Measurements from ENCODE around the gene CRX. TPM values are rescaled to one million over a fixed set of nuclear protein-coding genes. Genes with fewer than 3 reads are reported as not detected.
"Not testable (repeated sequence)": the region's sequence is repeated elsewhere in the genome, so short reads cannot be mapped to it uniquely, and the experiment has no call there.

The CRX gene
- total RNA-seq, 1 experiment from 2014 or later, result not detected

DNA sequence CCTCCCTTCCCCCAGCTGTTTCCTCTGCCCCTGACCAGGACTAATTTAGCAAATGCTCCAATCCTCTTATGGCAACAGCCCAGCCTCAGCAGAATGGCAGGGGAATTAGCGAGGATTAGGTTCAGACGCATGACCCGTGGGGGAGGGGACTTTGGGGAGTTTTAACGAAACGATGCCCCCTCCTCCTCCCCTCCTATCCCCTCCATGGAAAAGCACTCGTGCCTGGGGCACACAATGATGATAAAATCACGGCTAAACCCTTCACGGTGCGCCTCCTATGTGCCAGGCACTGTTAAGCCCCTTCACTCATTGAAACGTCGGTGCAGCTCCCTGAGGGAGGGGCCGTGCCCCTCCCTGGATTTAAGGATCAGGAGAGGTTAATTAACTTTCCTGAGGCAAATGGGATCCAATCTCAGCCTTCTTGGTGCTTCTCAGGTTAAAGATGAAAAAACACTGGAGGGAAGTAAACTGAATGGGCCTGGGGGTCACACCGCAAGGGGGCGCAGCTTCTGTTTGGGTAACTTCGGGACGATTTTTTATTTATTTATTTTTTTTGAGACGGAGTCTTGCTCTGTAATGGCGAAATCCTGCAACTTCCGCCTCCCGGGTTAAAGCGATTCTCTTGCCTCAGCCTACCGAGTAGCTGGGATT, 27.2 kb downstream of the CRX start:
- Mint-ChIP-seq H3K27me3 (ENCODE audit: insufficient read depth, unreplicated experiment) (peaks cover 19% of the 10 kb centered on the region), H3K27ac (ENCODE audit: unreplicated experiment) (no peak overlapping the region), H3K9me3 (ENCODE audit: unreplicated experiment) (no peaks in the 10 kb centered on the region), H3K4me3 (ENCODE audit: unreplicated experiment) (no peak overlapping the region), H3K36me3 (ENCODE audit: insufficient read depth, unreplicated experiment) (no peaks in the 10 kb centered on the region), H3K4me1 (ENCODE audit: low read depth, unreplicated experiment) (peaks cover 7% of the 10 kb centered on the region)
- Histone ChIP-seq H3K36me3 (ENCODE audit: control insufficient read depth, insufficient read depth, low read length) (no peaks in the 10 kb centered on the region), H3K27me3 (replicated peaks; ENCODE audit: control insufficient read depth, insufficient read depth, low read length) (no peaks in the 10 kb centered on the region), H3K9me3 (no peaks in the 10 kb centered on the region), H3K4me1 (no peaks in the 10 kb centered on the region; the same call in 1 of the 2 replicates), H3K4me3 (ENCODE audit: low read depth, low read length) (no peak overlapping the region)
- ChIA-PET POLR2A (no interaction called here), CTCF (interaction anchor here (0.6 to 0.7 kb wide), 2 partner anchors 13 to 637 kb away, joined by 3 to 4 read pairs; no protein-coding TSS in a partner anchor)
- no TSS peak for BruUV-seq (replicated peaks)
- TF ChIP-seq, protein P1, sequence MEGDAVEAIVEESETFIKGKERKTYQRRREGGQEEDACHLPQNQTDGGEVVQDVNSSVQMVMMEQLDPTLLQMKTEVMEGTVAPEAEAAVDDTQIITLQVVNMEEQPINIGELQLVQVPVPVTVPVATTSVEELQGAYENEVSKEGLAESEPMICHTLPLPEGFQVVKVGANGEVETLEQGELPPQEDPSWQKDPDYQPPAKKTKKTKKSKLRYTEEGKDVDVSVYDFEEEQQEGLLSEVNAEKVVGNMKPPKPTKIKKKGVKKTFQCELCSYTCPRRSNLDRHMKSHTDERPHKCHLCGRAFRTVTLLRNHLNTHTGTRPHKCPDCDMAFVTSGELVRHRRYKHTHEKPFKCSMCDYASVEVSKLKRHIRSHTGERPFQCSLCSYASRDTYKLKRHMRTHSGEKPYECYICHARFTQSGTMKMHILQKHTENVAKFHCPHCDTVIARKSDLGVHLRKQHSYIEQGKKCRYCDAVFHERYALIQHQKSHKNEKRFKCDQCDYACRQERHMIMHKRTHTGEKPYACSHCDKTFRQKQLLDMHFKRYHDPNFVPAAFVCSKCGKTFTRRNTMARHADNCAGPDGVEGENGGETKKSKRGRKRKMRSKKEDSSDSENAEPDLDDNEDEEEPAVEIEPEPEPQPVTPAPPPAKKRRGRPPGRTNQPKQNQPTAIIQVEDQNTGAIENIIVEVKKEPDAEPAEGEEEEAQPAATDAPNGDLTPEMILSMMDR (IDR thresholded peaks at IDR 0.05; ENCODE audit: insufficient read depth in 1 of 2, low read depth in 1 of 2, low read length in 1 of 2, severe bottlenecking in 1 of 2, unreplicated experiment in 1 of 2), result peak in 1 of 2 experiments; percentile 20
- intact Hi-C loops (cut with micrococcal nuclease; ENCODE audit: unreplicated experiment), result no loop called here
- no peak for DNase-seq

DNA sequence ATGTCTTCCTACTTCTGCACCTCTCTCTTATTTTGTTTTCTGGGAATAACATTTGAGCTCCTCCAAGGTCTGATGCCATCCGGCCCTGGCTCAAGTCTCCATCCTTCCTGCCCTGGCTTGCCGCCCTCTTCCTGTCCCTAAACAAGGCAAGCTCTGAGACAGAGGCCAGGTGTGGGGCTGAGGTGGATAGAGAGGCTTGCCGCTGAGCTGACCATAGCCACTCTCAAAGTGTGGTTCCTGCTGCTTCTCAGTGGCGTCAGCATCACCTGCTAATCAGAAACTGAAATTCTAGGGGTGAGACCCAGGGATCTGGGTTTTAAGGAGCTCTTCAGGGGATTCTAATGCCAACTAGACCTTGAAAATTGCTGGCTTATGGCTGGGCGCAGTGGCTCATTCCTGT, 31.3 kb downstream of the CRX start:
- peaks cover 18% of the 10 kb centered on the region for H3K27me3 Mint-ChIP-seq (ENCODE audit: insufficient read depth, unreplicated experiment)
- TF ChIP-seq, protein P1 (IDR thresholded peaks at IDR 0.05; ENCODE audit: insufficient read depth in 1 of 2, low read depth in 1 of 2, low read length in 1 of 2, severe bottlenecking in 1 of 2, unreplicated experiment in 1 of 2), result no peak
- DNase-seq, result no peak
- H3K4me1 ChIP-seq, result no peaks in the 10 kb centered on the region; the same call in 1 of the 2 replicates
- intact Hi-C loops (cut with micrococcal nuclease; ENCODE audit: unreplicated experiment), result no loop called here
- no peak overlapping the region for H3K4me3 ChIP-seq (ENCODE audit: low read depth, low read length)
- no peaks in the 10 kb centered on the region for H3K36me3 ChIP-seq (ENCODE audit: control insufficient read depth, insufficient read depth, low read length)
- H3K9me3 ChIP-seq, result no peaks in the 10 kb centered on the region
- BruUV-seq (replicated peaks), result no TSS peak
- no peaks in the 10 kb centered on the region for H3K9me3 Mint-ChIP-seq (ENCODE audit: unreplicated experiment)
- no peak overlapping the region for H3K4me3 Mint-ChIP-seq (ENCODE audit: unreplicated experiment)
- no peak overlapping the region for H3K27ac Mint-ChIP-seq (ENCODE audit: unreplicated experiment)
- POLR2A ChIA-PET, result no interaction called here
- CTCF ChIA-PET, result interaction anchor here (0.5 kb wide), 1 partner anchor 11 kb away, joined by 3 read pairs; no protein-coding TSS in a partner anchor
- peaks cover 7% of the 10 kb centered on the region for H3K4me1 Mint-ChIP-seq (ENCODE audit: low read depth, unreplicated experiment)
- no peaks in the 10 kb centered on the region for H3K27me3 ChIP-seq (replicated peaks; ENCODE audit: control insufficient read depth, insufficient read depth, low read length)
- H3K36me3 Mint-ChIP-seq (ENCODE audit: insufficient read depth, unreplicated experiment), result no peaks in the 10 kb centered on the region

DNA sequence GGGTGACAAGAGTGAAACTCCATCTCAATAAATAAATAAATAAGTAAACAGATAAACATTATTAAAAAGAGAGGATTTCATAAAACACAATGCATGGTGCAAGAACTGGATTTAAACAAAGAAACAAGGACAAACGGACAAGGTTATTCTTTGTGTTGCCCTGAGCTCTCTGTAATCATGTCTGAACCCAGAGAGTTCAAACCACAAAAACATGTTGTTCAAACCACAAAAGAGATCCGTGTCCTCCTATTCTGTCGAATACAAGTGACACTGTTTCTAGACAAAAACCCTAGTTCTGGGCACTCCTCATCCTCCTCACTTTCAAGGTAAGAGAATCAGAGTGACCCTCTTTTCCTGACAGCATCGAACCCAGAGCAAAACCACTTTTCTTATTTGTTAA, 32.7 kb downstream of the CRX start:
- Mint-ChIP-seq H3K9me3 (ENCODE audit: unreplicated experiment) (no peaks in the 10 kb centered on the region), H3K4me1 (ENCODE audit: low read depth, unreplicated experiment) (peaks cover 4% of the 10 kb centered on the region), H3K4me3 (ENCODE audit: unreplicated experiment) (no peak overlapping the region), H3K36me3 (ENCODE audit: insufficient read depth, unreplicated experiment) (no peaks in the 10 kb centered on the region), H3K27ac (ENCODE audit: unreplicated experiment) (no peak overlapping the region), H3K27me3 (ENCODE audit: insufficient read depth, unreplicated experiment) (peaks cover 11% of the 10 kb centered on the region)
- TF ChIP-seq, protein P1 (IDR thresholded peaks at IDR 0.05; ENCODE audit: insufficient read depth in 1 of 2, low read depth in 1 of 2, low read length in 1 of 2, severe bottlenecking in 1 of 2, unreplicated experiment in 1 of 2), result no peak
- no peaks in the 10 kb centered on the region for H3K4me1 ChIP-seq
- no peak for DNase-seq
- CTCF ChIA-PET, result no interaction called here
- H3K27me3 ChIP-seq (replicated peaks; ENCODE audit: control insufficient read depth, insufficient read depth, low read length), result no peaks in the 10 kb centered on the region
- no peaks in the 10 kb centered on the region for H3K9me3 ChIP-seq
- BruUV-seq (replicated peaks), result no TSS peak
- intact Hi-C loops (cut with micrococcal nuclease; ENCODE audit: unreplicated experiment), result no loop called here
- H3K4me3 ChIP-seq (ENCODE audit: low read depth, low read length), result no peak overlapping the region
- POLR2A ChIA-PET, result no interaction called here
- no peaks in the 10 kb centered on the region for H3K36me3 ChIP-seq (ENCODE audit: control insufficient read depth, insufficient read depth, low read length)

DNA sequence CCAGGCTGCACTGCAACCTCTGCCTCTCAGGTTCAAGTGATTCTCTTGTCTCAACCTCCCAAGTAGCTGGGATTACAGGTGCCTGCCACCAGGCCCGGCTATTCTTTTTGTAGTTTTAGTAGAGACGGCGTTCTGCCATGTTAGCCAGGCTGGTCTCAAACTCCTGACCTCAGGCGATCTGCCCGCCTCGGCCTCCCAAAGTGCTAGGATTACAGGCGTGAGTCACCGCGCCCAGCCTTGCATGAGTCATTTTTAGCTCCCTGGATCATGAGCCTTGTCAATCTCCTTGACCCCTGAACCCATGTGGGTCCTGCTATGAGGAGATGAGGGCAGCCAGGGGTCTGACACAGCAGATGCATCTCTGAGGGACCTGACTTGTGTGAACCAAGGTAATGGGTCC, 36.5 kb downstream of the CRX start:
- H3K4me1 Mint-ChIP-seq (ENCODE audit: low read depth, unreplicated experiment); DNase-seq; H3K36me3 Mint-ChIP-seq (ENCODE audit: insufficient read depth, unreplicated experiment); H3K4me1 ChIP-seq; H3K4me3 ChIP-seq (ENCODE audit: low read depth, low read length); H3K4me3 Mint-ChIP-seq (ENCODE audit: unreplicated experiment); CTCF ChIA-PET; BruUV-seq (replicated peaks); intact Hi-C loops (cut with micrococcal nuclease; ENCODE audit: unreplicated experiment); H3K27me3 Mint-ChIP-seq (ENCODE audit: insufficient read depth, unreplicated experiment); H3K27me3 ChIP-seq (replicated peaks; ENCODE audit: control insufficient read depth, insufficient read depth, low read length); POLR2A ChIA-PET; H3K9me3 Mint-ChIP-seq (ENCODE audit: unreplicated experiment); H3K36me3 ChIP-seq (ENCODE audit: control insufficient read depth, insufficient read depth, low read length); H3K9me3 ChIP-seq; H3K27ac Mint-ChIP-seq (ENCODE audit: unreplicated experiment): not testable (repeated sequence)

DNA sequence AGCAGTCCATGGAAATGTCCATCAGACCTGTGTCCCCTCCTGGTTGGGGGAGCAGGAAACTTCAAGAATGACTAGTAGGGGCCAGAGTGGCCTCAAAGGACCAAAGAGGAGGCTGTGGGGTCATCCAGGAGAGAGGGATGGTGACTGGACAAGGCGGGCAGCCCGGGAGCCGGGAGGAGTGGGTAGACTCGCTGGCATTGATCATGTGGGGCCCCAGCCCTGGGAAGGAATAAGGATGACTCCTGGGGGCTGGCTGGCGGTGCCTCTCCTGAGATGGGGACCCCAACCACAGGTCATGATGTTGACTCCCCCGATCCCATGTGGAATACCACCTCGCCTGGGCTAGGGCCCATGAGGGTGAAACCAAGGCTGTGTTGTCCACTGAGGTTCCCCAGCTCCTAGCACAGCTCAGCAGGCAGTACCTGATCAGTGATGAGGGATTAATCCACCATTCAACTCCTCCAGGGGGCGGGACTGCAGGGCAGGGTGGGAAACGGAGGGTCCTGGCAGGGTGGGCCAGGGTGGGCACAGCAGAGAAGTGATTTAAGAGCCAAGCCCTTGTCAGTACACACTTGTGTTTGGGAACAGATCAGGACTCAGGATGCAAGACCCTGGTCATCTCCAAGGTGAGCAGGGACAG, 37.0 kb downstream of the CRX start, which contains the start of gene TPRX2:
Gene TPRX2 (plus strand): TSS at position 590 of the 640 bp plus-strand sequence. CDS start 12 bp downstream, at position 602.
- H3K4me3 Mint-ChIP-seq (ENCODE audit: unreplicated experiment); intact Hi-C loops (cut with micrococcal nuclease; ENCODE audit: unreplicated experiment); H3K4me3 ChIP-seq (ENCODE audit: low read depth, low read length); H3K4me1 Mint-ChIP-seq (ENCODE audit: low read depth, unreplicated experiment); H3K36me3 Mint-ChIP-seq (ENCODE audit: insufficient read depth, unreplicated experiment); H3K9me3 Mint-ChIP-seq (ENCODE audit: unreplicated experiment); POLR2A ChIA-PET; H3K27ac Mint-ChIP-seq (ENCODE audit: unreplicated experiment); H3K27me3 Mint-ChIP-seq (ENCODE audit: insufficient read depth, unreplicated experiment); H3K36me3 ChIP-seq (ENCODE audit: control insufficient read depth, insufficient read depth, low read length); BruUV-seq (replicated peaks); H3K9me3 ChIP-seq; CTCF ChIA-PET; H3K4me1 ChIP-seq; H3K27me3 ChIP-seq (replicated peaks; ENCODE audit: control insufficient read depth, insufficient read depth, low read length); DNase-seq: not testable (repeated sequence)

All from Caco-2 (cell line).